ENCODE measurements around the gene NINJ2. TPM values are rescaled to one million over a fixed set of nuclear protein-coding genes. Genes with fewer than 3 reads are reported as not detected.
A peak's percentile ranks its signal among the peaks of the same experiment; 100 is the strongest.

NINJ2 gene
- total and polyA plus RNA-seq, 4 experiments from 2014 or later: 3.7 to 30.3 (median 15.0) TPM

DNA sequence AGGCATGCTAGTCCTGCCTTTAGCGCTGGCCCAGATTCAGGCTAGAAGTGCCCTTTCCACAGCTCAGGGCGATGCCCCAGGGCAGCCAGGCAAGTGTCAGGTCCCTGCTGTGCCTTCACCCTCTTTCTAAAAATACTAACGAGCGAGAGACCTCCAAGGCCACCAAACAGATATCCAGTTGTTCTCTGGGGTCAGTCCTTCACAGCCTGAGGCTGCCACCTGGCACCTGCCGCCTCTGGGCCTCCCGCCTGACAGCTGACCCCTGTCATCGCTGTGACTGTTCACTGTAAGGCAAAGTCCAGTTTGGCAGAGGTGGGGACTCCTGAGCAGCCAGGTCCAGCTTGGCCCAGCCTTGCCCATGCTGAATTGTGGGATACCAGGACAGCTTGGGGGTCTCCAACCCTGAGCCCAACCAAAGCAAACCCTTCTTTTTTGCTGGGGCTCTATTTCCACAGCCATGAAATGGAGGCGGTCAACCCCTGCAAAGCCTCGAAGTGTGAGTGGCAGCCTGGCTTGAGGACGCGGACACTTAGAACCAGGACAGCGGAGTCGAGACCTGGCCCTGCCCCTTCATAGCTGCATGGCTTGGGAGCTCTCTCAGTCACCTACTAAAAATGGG lies 79.9 kb downstream of the NINJ2 start:
- no peak overlapping the region for H3K4me3 Mint-ChIP-seq
- intact Hi-C loops (cut with micrococcal nuclease): no loop called here
- H3K27me3 Mint-ChIP-seq: no peaks in the 10 kb centered on the region
- H3K27ac ChIP-seq (ENCODE audit: low read depth, low read length): no peak overlapping the region
- no peaks in the 10 kb centered on the region for H3K9me3 Mint-ChIP-seq
- H3K9me3 ChIP-seq (ENCODE audit: control insufficient read depth in 1 of 2, low read length in 2 of 2): no peaks in the 10 kb centered on the region
- CTCF ChIA-PET (ENCODE audit: partially characterized antibody): no interaction called here
- no peaks in the 10 kb centered on the region for H3K36me3 Mint-ChIP-seq
- no peaks in the 10 kb centered on the region for H3K4me1 ChIP-seq (ENCODE audit: insufficient read depth, low read length)
- no peak overlapping the region for H3K27ac Mint-ChIP-seq
- POLR2A ChIA-PET (ENCODE audit: partially characterized antibody): no interaction called here
- no peak for DNase-seq
- H3K4me1 Mint-ChIP-seq: peaks cover 0 to 4% (median 0%) of the 10 kb centered on the region in 4 donors
- no peaks in the 10 kb centered on the region for H3K36me3 ChIP-seq (ENCODE audit: insufficient read depth, low read length)
- no peak overlapping the region for H3K4me3 ChIP-seq (ENCODE audit: low read length in 2 of 2)
- H3K27me3 ChIP-seq (ENCODE audit: insufficient read depth, low read length): no peaks in the 10 kb centered on the region

DNA sequence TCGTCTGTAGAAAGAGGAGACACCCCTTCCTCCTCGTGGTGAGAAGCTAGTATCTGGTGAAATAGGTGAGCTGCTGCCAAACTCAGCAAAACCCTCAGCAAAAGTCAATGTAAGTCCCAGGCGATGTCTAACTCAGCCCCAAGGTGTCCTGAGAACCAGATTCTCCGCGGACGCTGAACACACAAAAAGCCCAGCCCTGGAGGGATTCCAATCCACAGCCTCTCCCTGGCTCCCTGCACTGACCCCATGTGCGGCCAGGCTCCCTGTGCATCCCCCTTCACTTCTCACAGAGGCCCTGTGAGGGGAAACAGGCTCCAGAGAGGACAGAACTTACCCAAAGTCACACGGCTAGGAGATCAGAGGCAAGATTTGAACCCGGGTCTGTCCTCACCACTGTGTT lies 81.5 kb downstream of the NINJ2 start:
- H3K27me3 Mint-ChIP-seq: no peaks in the 10 kb centered on the region
- no peak overlapping the region for H3K4me3 ChIP-seq (ENCODE audit: low read length in 2 of 2)
- H3K27ac Mint-ChIP-seq: no peak overlapping the region
- H3K9me3 ChIP-seq (ENCODE audit: control insufficient read depth in 1 of 2, low read length in 2 of 2): no peaks in the 10 kb centered on the region
- intact Hi-C loops (cut with micrococcal nuclease): no loop called here
- H3K4me1 ChIP-seq (ENCODE audit: insufficient read depth, low read length): peaks cover 2% of the 10 kb centered on the region
- H3K4me1 Mint-ChIP-seq: peaks cover 0 to 4% (median 2%) of the 10 kb centered on the region in 4 donors
- no peaks in the 10 kb centered on the region for H3K36me3 ChIP-seq (ENCODE audit: insufficient read depth, low read length)
- H3K27me3 ChIP-seq (ENCODE audit: insufficient read depth, low read length): no peaks in the 10 kb centered on the region
- ChIA-PET POLR2A (ENCODE audit: partially characterized antibody) (no interaction called here), CTCF (ENCODE audit: partially characterized antibody) (no interaction called here)
- no peak for DNase-seq
- no peak overlapping the region for H3K4me3 Mint-ChIP-seq
- H3K36me3 Mint-ChIP-seq: no peaks in the 10 kb centered on the region
- no peak overlapping the region for H3K27ac ChIP-seq (ENCODE audit: low read depth, low read length)
- H3K9me3 Mint-ChIP-seq: no peaks in the 10 kb centered on the region

DNA sequence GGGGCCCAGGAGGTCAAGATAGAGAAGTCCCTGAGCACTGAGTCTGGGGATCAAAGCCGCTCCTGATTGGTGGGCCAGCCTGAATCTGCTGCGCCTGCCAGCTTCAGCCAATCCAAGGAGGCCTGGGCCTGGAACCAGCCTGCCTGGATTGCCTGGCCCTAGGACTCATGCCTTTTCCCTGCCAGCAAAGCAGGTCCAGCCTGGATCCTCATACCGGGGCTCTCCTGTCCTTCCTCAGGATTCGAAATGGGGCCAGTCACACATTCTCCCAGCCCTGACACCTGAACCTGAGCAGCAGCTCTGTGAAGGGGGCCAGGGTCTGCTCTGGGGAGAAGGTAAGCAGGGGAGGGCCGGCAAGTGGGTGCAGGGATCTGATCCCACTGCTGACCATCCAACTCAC lies 81.9 kb downstream of the NINJ2 start:
- intact Hi-C loops (cut with micrococcal nuclease): no loop called here
- H3K27ac Mint-ChIP-seq: no peak overlapping the region
- ChIA-PET CTCF (ENCODE audit: partially characterized antibody) (no interaction called here), POLR2A (ENCODE audit: partially characterized antibody) (no interaction called here)
- DNase-seq: no peak
- no peaks in the 10 kb centered on the region for H3K27me3 Mint-ChIP-seq
- H3K4me1 Mint-ChIP-seq: peaks cover 0 to 9% (median 4%) of the 10 kb centered on the region in 4 donors
- Histone ChIP-seq H3K9me3 (ENCODE audit: control insufficient read depth in 1 of 2, low read length in 2 of 2) (no peaks in the 10 kb centered on the region), H3K36me3 (ENCODE audit: insufficient read depth, low read length) (no peaks in the 10 kb centered on the region), H3K4me1 (ENCODE audit: insufficient read depth, low read length) (peaks cover 6% of the 10 kb centered on the region), H3K27me3 (ENCODE audit: insufficient read depth, low read length) (no peaks in the 10 kb centered on the region), H3K27ac (ENCODE audit: low read depth, low read length) (no peak overlapping the region), H3K4me3 (ENCODE audit: low read length in 2 of 2) (no peak overlapping the region)
- H3K36me3 Mint-ChIP-seq: no peaks in the 10 kb centered on the region
- no peak overlapping the region for H3K4me3 Mint-ChIP-seq
- no peaks in the 10 kb centered on the region for H3K9me3 Mint-ChIP-seq

DNA sequence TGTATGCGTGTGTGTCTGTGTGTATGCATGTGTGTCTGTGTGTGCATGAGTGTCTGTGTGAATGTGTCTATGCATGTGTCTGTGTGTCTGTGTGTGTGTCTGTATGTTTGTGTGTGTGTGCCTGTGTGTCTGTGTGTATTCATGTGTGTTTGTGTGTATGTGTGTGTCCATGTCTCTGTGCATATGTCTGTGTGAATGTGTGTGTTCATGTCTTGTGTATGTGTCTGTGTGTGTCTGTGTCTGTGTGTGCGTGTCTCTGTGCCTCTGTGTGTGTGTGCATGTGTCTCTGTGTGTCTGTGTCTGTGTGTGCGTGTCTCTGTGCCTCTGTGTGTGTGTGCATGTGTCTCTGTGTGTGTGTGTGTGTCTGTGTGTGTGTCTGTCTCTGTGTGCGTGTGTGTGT lies 82.4 kb downstream of the NINJ2 start:
- no peaks in the 10 kb centered on the region for H3K27me3 Mint-ChIP-seq
- Histone ChIP-seq H3K4me1 (ENCODE audit: insufficient read depth, low read length) (peaks cover 11% of the 10 kb centered on the region), H3K36me3 (ENCODE audit: insufficient read depth, low read length) (no peaks in the 10 kb centered on the region), H3K27me3 (ENCODE audit: insufficient read depth, low read length) (no peaks in the 10 kb centered on the region), H3K4me3 (ENCODE audit: low read length in 2 of 2) (no peak overlapping the region), H3K9me3 (ENCODE audit: control insufficient read depth in 1 of 2, low read length in 2 of 2) (no peaks in the 10 kb centered on the region), H3K27ac (ENCODE audit: low read depth, low read length) (no peak overlapping the region)
- ChIA-PET CTCF (ENCODE audit: partially characterized antibody) (interaction anchor here (7.4 to 12.7 kb wide), 2 partner anchors 172 to 235 kb away, joined by 112 to 219 read pairs; partner anchors contain the start of gene WNK1), POLR2A (ENCODE audit: partially characterized antibody) (no interaction called here)
- peak overlapping the region in 3 of 7 donors; percentile 10 to 63 (median 19) for H3K27ac Mint-ChIP-seq
- DNase-seq: no peak
- no peaks in the 10 kb centered on the region for H3K9me3 Mint-ChIP-seq
- intact Hi-C loops (cut with micrococcal nuclease): no loop called here
- H3K4me3 Mint-ChIP-seq: no peak overlapping the region
- peaks cover 3 to 14% (median 7%) of the 10 kb centered on the region in 4 donors for H3K4me1 Mint-ChIP-seq
- no peaks in the 10 kb centered on the region for H3K36me3 Mint-ChIP-seq

DNA sequence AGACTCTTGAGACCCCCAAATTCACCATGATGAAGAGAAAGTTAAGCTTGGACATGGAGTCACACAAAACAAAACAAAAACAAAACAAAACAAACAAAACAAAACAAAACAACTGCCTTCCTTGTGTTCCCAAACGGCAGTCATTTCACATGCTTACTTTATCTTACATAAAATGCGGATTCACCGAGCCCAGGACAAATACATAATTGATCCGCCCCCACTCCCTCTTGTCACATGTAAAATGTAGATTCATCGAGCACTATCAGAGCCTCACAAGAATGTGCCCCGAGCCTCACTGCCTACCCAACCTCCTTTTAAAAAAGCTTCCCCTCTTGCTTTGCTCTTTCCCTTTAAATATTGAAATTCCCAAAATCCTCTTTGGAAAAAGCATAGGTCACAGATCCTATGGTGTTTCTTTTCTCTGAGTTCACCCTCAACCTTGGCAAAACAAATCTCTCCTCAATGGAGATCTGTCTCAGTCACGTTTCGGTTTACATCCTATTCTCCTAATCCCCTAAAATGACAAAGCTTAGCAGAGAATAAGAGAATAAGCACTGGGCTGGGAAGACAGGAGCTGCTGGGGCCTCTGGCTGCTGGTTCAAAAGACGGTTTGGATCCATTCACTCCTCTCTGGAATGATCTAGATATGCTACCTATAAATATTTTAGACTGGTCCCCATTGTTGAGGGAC lies 83.7 kb downstream of the NINJ2 start:
- no peak for DNase-seq
- no peaks in the 10 kb centered on the region for H3K36me3 Mint-ChIP-seq
- H3K27me3 Mint-ChIP-seq: no peaks in the 10 kb centered on the region
- Histone ChIP-seq H3K9me3 (ENCODE audit: control insufficient read depth in 1 of 2, low read length in 2 of 2) (no peaks in the 10 kb centered on the region), H3K4me1 (ENCODE audit: insufficient read depth, low read length) (peaks cover 15% of the 10 kb centered on the region), H3K27me3 (ENCODE audit: insufficient read depth, low read length) (no peaks in the 10 kb centered on the region), H3K4me3 (ENCODE audit: low read length in 2 of 2) (no peak overlapping the region), H3K27ac (ENCODE audit: low read depth, low read length) (no peak overlapping the region), H3K36me3 (ENCODE audit: insufficient read depth, low read length) (no peaks in the 10 kb centered on the region)
- intact Hi-C loops (cut with micrococcal nuclease): no loop called here
- H3K4me1 Mint-ChIP-seq: peaks cover 5 to 19% (median 8%) of the 10 kb centered on the region in 4 donors
- POLR2A ChIA-PET (ENCODE audit: partially characterized antibody): interaction anchor here (0.8 to 2.3 kb wide), 4 partner anchors 51 to 370 kb away, joined by 3 to 12 read pairs (median 4); partner anchors contain the start of genes RAD52 and WNK1
- H3K4me3 Mint-ChIP-seq: no peak overlapping the region
- H3K9me3 Mint-ChIP-seq: no peaks in the 10 kb centered on the region
- peak overlapping the region in 1 of 7 donors; percentile 52 for H3K27ac Mint-ChIP-seq
- CTCF ChIA-PET (ENCODE audit: partially characterized antibody): interaction anchor here (6.1 to 12.7 kb wide), 3 partner anchors 14 to 236 kb away, joined by 43 to 219 read pairs (median 112); partner anchors contain the start of gene WNK1

DNA sequence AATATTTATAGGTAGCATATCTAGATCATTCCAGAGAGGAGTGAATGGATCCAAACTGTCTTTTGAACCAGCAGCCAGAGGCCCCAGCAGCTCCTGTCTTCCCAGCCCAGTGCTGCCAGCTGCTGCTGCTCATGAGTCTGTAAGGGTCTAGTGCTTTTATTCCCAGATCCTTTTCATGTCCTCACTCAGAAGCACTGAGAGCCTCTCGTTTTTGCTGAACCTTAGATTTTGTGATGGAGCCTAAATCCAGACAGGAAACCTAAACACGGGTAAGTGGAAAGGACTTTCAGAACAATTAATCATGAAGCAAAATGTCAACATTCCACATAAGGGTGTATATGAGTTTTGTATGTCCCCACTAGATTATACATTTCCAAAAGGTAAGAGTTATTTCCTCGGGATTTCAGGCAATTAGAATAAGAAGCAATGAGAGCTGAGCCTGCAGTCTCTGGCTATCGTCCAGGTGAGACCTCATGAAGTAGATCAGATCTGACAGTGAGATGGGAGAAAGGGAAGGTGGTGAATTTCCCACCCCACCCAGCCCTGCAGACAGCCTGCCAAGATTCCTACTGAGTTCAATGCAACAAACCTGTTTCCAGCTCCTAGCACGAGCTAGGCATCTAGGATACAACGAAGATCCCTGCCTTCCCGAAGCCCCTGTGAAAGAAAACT lies 84.4 kb downstream of the NINJ2 start:
- DNase-seq: no peak
- no peak overlapping the region for H3K27ac Mint-ChIP-seq
- peaks cover 0 to 2% (median 0%) of the 10 kb centered on the region in 8 donors for H3K9me3 Mint-ChIP-seq
- intact Hi-C loops (cut with micrococcal nuclease): no loop called here
- no peaks in the 10 kb centered on the region for H3K36me3 Mint-ChIP-seq
- peaks cover 15% of the 10 kb centered on the region for H3K4me1 ChIP-seq (ENCODE audit: insufficient read depth, low read length)
- H3K27me3 Mint-ChIP-seq: no peaks in the 10 kb centered on the region
- no peaks in the 10 kb centered on the region for H3K27me3 ChIP-seq (ENCODE audit: insufficient read depth, low read length)
- no peaks in the 10 kb centered on the region for H3K36me3 ChIP-seq (ENCODE audit: insufficient read depth, low read length)
- H3K9me3 ChIP-seq (ENCODE audit: control insufficient read depth in 1 of 2, low read length in 2 of 2): no peaks in the 10 kb centered on the region
- CTCF ChIA-PET (ENCODE audit: partially characterized antibody): interaction anchor here (3.5 to 12.7 kb wide), 5 partner anchors 13 to 372 kb away, joined by 17 to 219 read pairs (median 43); partner anchors contain the start of genes RAD52 and WNK1
- no peak overlapping the region for H3K4me3 ChIP-seq (ENCODE audit: low read length in 2 of 2)
- no peak overlapping the region for H3K4me3 Mint-ChIP-seq
- POLR2A ChIA-PET (ENCODE audit: partially characterized antibody): interaction anchor here (1.0 to 2.3 kb wide), 3 partner anchors 52 to 174 kb away, joined by 3 to 12 read pairs (median 4); partner anchors contain the start of gene WNK1
- H3K27ac ChIP-seq (ENCODE audit: low read depth, low read length): no peak overlapping the region
- peaks cover 5 to 19% (median 8%) of the 10 kb centered on the region in 4 donors for H3K4me1 Mint-ChIP-seq
